Measurements from ENCODE around the gene LETM1. TPM values are rescaled to one million over a fixed set of nuclear protein-coding genes. Genes with fewer than 3 reads are reported as not detected.

LETM1 gene
- total RNA-seq, 4 donors from 2014 or later: 23.2 to 40.3 (median 33.6) TPM

GRCh38 chr4:1785592-1785991 lies 70.4 kb downstream of the LETM1 start:
- H3K4me1 ChIP-seq: peaks cover 8 to 9% of the 10 kb centered on the region in 2 donors
- ATAC-seq: no peak
- TF ChIP-seq POLR2A (IDR thresholded peaks at IDR 0.05) (no peak), CTCF (IDR thresholded peaks at IDR 0.05 in 4 of 5, conservative IDR thresholded peaks at IDR 0.05 in 1 of 5) (no peak)
- intact Hi-C loops (cut with DNase I; ENCODE audit: low total_unique reads): no loop called here
- no peak overlapping the region for H3K4me3 ChIP-seq
- H3K27me3 ChIP-seq: no peaks in the 10 kb centered on the region
- H3K36me3 ChIP-seq: no peaks in the 10 kb centered on the region
- no peak for DNase-seq
- in situ Hi-C loops (cut with MboI; ENCODE audit: low sequenced_read_pairs in 4 of 4): no loop called here
- H3K9me3 ChIP-seq: no peaks in the 10 kb centered on the region
- no peak overlapping the region for H3K27ac ChIP-seq

GRCh38 chr4:1784789-1785591 lies 71.0 kb downstream of the LETM1 start:
- DNase-seq (no peak), ATAC-seq (no peak)
- H3K27me3 ChIP-seq: no peaks in the 10 kb centered on the region
- H3K36me3 ChIP-seq: no peaks in the 10 kb centered on the region
- intact Hi-C loops (cut with DNase I; ENCODE audit: low total_unique reads): no loop called here
- H3K4me3 ChIP-seq: no peak overlapping the region
- H3K9me3 ChIP-seq: no peaks in the 10 kb centered on the region
- H3K4me1 ChIP-seq: peaks cover 8 to 9% of the 10 kb centered on the region in 2 donors
- no peak for TF ChIP-seq POLR2A (IDR thresholded peaks at IDR 0.05)
- TF ChIP-seq CTCF (IDR thresholded peaks at IDR 0.05 in 4 of 5, conservative IDR thresholded peaks at IDR 0.05 in 1 of 5): no peak
- no peak overlapping the region for H3K27ac ChIP-seq
- in situ Hi-C loops (cut with MboI; ENCODE audit: low sequenced_read_pairs in 4 of 4): no loop called here

- peak; percentile 24 to 55 for ATAC-seq
- Histone ChIP-seq H3K4me1 (peaks cover 8 to 9% of the 10 kb centered on the region in 2 donors), H3K27me3 (no peaks in the 10 kb centered on the region), H3K36me3 (no peaks in the 10 kb centered on the region), H3K9me3 (no peaks in the 10 kb centered on the region), H3K4me3 (no peak overlapping the region), H3K27ac (no peak overlapping the region)
- intact Hi-C loops (cut with DNase I; ENCODE audit: low total_unique reads) (no loop called here), in situ Hi-C loops (cut with MboI; ENCODE audit: low sequenced_read_pairs in 4 of 4) (no loop called here)
- TF ChIP-seq POLR2A (IDR thresholded peaks at IDR 0.05): no peak
- TF ChIP-seq CTCF (IDR thresholded peaks at IDR 0.05 in 4 of 5, conservative IDR thresholded peaks at IDR 0.05 in 1 of 5): no peak
- no peak for DNase-seq
Measured at GRCh38 chr4:1784395-1784788, 71.6 kb downstream of the LETM1 start.

- Histone ChIP-seq H3K4me3 (no peak overlapping the region), H3K4me1 (peaks cover 8 to 9% of the 10 kb centered on the region in 2 donors), H3K36me3 (no peaks in the 10 kb centered on the region), H3K27ac (no peak overlapping the region), H3K9me3 (no peaks in the 10 kb centered on the region), H3K27me3 (no peaks in the 10 kb centered on the region)
- ATAC-seq (no peak), DNase-seq (no peak)
- no peak for TF ChIP-seq POLR2A (IDR thresholded peaks at IDR 0.05)
- no peak for TF ChIP-seq CTCF (IDR thresholded peaks at IDR 0.05 in 4 of 5, conservative IDR thresholded peaks at IDR 0.05 in 1 of 5)
- intact Hi-C loops (cut with DNase I; ENCODE audit: low total_unique reads): no loop called here
- in situ Hi-C loops (cut with MboI; ENCODE audit: low sequenced_read_pairs in 4 of 4): no loop called here
Measured at GRCh38 chr4:1783970-1784369, 72.0 kb downstream of the LETM1 start.

Measured in gastrocnemius medialis (tissue), 4 donors.